ENCODE measurements around the gene TPRN.

TPRN gene

DNA sequence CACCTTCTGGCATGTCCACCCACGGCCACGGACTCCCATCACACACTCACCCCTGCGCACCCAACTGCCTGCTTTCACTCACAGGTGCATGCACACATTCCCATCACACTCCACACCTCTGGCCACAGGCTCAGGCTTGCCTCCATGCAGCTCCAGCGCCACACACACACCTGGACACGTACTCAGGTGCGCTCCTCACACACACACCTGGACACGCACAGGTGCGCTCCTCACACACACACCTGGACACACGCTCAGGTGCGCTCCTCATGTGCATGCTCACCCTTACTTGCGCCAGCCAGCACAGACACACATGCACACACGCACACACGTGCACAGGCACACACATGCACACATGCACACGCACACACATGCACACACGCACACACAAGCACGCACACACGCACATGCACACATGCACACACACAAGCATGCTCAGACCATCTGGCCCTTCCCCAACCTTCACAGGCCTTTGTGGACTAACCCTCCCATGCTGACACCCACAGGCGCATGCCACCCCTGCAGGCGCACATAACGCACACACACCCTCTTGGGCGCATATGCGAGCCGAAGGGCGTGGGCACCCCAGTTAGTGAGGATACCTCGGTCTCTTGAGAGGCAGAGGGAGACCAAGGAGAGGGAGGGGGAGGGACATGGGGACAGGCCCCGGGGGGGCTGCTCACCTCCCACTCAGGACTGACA lies 53.3 kb downstream of the TPRN start:
- no peak for DNase-seq

DNA sequence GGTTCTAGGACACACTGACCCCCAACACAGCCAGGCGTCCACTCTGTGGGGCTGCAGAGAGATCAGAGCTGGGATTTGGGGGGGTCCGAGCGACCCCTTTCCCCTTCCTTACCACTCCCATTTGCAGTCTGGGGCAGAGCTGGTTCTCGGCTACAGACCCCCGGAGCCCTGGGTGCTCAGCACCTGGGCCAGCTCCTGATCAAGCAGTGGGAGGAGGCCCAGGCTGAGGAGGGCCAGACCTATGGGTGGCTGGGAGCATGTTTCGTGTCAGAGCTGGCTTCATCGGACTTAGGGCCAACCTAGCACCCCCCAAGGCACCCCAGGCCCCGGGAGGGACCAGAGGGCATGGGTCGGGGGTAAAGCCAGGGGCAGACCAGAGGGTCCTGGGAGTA lies 54.0 kb downstream of the TPRN start:
- no peak for DNase-seq

DNA sequence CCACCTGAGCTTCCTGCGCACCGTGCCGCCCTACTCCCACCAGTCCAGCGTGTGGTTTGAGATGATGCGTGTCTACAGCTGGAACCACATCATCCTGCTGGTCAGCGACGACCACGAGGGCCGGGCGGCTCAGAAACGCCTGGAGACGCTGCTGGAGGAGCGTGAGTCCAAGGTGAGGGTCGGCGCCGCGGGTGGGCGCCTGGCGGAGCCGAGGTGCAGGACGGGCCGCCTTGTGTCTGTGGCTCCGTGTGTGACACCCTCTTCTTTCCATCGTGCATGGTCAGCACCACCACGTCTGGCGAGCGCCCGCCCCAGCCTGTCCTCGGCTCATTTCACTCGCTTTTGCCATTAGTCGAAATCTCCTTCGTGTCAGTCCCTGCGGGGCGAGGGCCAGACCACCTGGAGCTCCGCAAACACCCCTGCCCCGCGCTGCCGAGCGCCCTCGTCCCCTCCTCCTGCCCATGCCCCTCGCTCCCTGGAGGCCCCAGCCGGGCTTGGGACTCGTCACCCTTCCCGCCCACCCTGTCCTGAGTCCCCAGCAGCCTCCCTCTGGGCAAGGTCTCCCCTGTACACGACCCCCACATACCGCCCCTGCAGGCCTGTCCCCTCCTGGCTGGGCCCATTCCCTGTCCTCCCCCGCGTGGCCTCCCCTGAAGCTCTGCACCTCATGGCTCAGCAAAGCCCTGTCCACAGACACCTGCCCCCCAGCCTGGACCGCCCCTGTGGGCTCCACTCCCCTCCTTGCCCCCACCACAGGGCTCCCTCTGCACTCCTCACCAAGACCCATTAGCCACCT lies 54.6 kb downstream of the TPRN start:
- DNase-seq, result no peak

DNA sequence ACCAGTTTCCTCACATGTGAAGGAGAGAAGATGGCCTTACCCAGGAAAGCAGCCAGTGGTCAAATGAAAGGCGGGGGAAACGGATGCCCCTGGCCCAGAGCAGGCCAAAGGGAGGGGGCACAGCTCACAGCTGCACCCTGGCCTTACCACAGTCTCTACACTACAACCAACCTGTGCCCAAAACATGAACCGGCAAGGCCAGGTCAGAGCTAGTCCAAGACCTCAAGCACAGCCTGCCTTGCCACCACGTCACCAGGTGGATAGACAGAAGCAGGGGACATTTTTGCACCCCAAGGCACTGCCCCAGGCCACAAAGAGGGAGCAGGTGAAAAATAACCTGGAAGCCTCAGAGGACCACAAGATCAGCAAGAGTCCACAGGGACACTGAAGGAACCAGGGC lies 57.1 kb downstream of the TPRN start:
- DNase-seq, result no peak

DNA sequence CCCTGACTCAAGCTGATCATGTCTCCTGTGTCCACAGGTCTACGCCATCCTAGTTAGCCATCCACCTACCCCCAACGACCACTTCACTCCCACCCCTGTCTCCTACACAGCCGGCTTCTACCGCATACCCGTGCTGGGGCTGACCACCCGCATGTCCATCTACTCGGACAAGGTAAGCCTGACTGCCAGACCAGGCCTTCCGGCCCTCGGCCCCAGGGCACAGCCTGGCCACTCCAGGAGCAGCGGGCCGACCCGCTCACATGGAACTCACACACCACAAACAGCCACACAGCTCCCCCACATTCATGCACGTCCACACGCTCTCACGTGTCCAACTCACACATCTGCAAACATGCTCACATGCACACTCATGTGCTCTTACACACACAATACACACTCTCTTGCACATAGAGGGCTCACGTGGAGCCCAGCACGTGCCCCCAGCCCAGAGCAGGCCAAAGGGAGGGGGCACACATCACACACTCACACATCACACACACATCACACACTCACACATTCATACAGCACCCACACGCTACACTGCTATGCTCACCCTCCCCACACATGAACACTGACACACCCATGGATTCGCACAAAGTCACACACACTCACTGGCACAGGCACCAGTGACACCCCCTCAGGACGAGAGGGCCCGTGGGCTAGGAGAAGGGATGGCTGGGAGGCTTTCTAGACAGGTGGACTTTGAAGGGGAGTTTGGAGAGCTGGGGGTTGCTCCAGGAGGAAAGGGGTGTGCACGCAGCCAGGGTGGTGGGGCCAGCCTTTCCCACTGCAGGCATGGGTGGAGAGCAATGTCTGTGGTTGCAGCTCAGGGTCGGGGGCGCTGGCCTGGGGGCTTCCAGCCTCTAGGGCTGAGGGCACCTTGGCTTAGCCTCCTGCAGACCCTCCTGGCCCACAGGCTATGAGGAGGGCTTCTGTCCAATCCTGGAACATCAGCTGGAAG lies 58.3 kb downstream of the TPRN start:
- DNase-seq, result no peak

All from amygdala (tissue), 56 donors.